OCI-LY1 (cell line): ENCODE data around the gene MEA1.

ENCODE experiments used
- H2AFZ ChIP-seq: fragments of 200-600 bp; sonication (generic), shearing (Covaris generic); 2 replicates; pipeline ENCODE4 v1.6.0; 2014; ENCODE audit warnings: antibody characterized with exemption, mild to moderate bottlenecking, low read length
- H3F3A ChIP-seq: fragments of 200-600 bp; sonication (generic), shearing (Covaris generic); 2 replicates; pipeline ENCODE4 v1.6.0; 2014; ENCODE audit warnings: mild to moderate bottlenecking, antibody characterized with exemption, low read length, moderate library complexity; ENCODE audit not compliant: insufficient read depth
- H3K27ac ChIP-seq: fragments of 200-600 bp; sonication (generic); 2 replicates; pipeline ENCODE4 v1.5.1; 2014; ENCODE audit warnings: low read length, mixed run types, mild to moderate bottlenecking, low read depth; ENCODE audit not compliant: poor library complexity, severe bottlenecking
- H3K27me3 ChIP-seq: fragments of 200-600 bp; sonication (generic); 2 replicates; pipeline ENCODE4 v1.6.0; 2014; ENCODE audit warnings: antibody characterized with exemption, mild to moderate bottlenecking, low read length, moderate library complexity; ENCODE audit not compliant: insufficient read depth
- H3K36me3 ChIP-seq: fragments of 200-600 bp; sonication (generic); 2 replicates; pipeline ENCODE4 v1.6.1; 2014; ENCODE audit warnings: mild to moderate bottlenecking, antibody characterized with exemption, low read length, moderate library complexity, mixed read lengths; ENCODE audit not compliant: insufficient read depth
- H3K4me1 ChIP-seq: fragments of 200-600 bp; sonication (generic); 2 replicates; pipeline ENCODE4 v1.5.1; 2014; ENCODE audit warnings: mild to moderate bottlenecking, low read length, moderate library complexity; ENCODE audit not compliant: insufficient read depth, severe bottlenecking
- H3K4me2 ChIP-seq: fragments of 200-600 bp; sonication (generic), shearing (Covaris generic); 2 replicates; pipeline ENCODE4 v1.6.1; 2014; ENCODE audit warnings: low read length
- H3K4me3 ChIP-seq: fragments of 200-600 bp; sonication (generic); 2 replicates; pipeline ENCODE4 v1.5.1; 2014; ENCODE audit warnings: low read length, low read depth, mild to moderate bottlenecking, mixed read lengths; ENCODE audit not compliant: poor library complexity, severe bottlenecking
- H3K79me2 ChIP-seq: fragments of 200-600 bp; shearing (Covaris generic); 2 replicates; pipeline ENCODE4 v1.6.1; 2016; ENCODE audit warnings: mixed run types, low read length, mixed read lengths; ENCODE audit not compliant: insufficient read depth
- H3K9ac ChIP-seq: fragments of 200-600 bp; sonication (generic), shearing (Covaris generic); 2 replicates; pipeline ENCODE4 v1.6.1; 2014; ENCODE audit warnings: mild to moderate bottlenecking, low read length, mixed read lengths
- H3K9me2 ChIP-seq: fragments of 200-600 bp; sonication (generic), shearing (Covaris generic); 2 replicates; pipeline ENCODE4 v1.6.1; 2014; ENCODE audit warnings: low read depth, mild to moderate bottlenecking, low read length, mixed read lengths
- H3K9me3 ChIP-seq: fragments of 200-600 bp; shearing (Covaris generic); 2 replicates; pipeline ENCODE4 v1.6.1; 2014; ENCODE audit warnings: low read length, mixed read lengths
- H4K20me1 ChIP-seq: fragments of 200-600 bp; sonication (generic), shearing (Covaris generic); 2 replicates; pipeline ENCODE4 v1.6.0; 2016; ENCODE audit warnings: mild to moderate bottlenecking, low read length; ENCODE audit not compliant: insufficient read depth
- EZH2 ChIP-seq: fragments of 200-600 bp; sonication (generic), shearing (Covaris generic); IDR thresholded peaks from 2 replicates; pipeline ENCODE4 v1.8.0; 2017; ENCODE audit warnings: borderline replicate concordance, mixed run types, mild to moderate bottlenecking, antibody characterized with exemption, low read length, moderate library complexity, mixed read lengths
- TF ChIP-seq, protein P1 (sequence below): fragments of 200-600 bp; sonication (generic), shearing (Covaris generic); IDR thresholded peaks from 2 replicates; pipeline ENCODE4 v1.5.1; 2017; ENCODE audit warnings: mild to moderate bottlenecking, antibody characterized with exemption, low read length, moderate library complexity, mixed read lengths

MEA1 gene

DNA sequence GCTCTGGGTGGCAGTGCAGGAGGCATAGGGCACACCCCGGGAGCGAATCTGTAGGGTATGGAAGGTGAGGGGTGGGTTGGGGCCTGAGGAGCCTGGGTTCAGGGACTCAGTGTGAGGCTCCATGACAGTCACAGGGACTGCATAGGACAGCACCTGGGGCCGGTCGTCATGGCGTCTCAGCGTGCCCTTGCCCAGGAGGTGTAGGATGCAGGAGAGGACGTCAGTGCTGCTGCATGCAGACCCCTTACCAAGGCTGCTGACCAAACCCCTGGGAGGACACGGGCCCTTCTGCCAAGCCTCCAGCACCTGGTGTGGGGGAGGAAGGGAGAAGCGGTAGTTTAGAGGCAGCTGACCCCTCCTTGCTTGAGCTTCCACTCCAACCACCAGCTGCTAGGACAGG, 24.0 kb upstream of the MEA1 start:
- Histone ChIP-seq H3K36me3 (peaks cover 59% of the 10 kb centered on the region), H3K4me1 (no peaks in the 10 kb centered on the region), H3K27ac (no peak overlapping the region), H3K9me2 (no peaks in the 10 kb centered on the region), H3F3A (no peaks in the 10 kb centered on the region), H4K20me1 (no peaks in the 10 kb centered on the region), H3K4me2 (no peak overlapping the region), H3K9ac (no peak overlapping the region), H3K27me3 (no peaks in the 10 kb centered on the region), H3K9me3 (no peaks in the 10 kb centered on the region), H2AFZ (no peak overlapping the region), H3K4me3 (no peak overlapping the region), H3K79me2 (no peaks in the 10 kb centered on the region)
- TF ChIP-seq EZH2 = no peak

DNA sequence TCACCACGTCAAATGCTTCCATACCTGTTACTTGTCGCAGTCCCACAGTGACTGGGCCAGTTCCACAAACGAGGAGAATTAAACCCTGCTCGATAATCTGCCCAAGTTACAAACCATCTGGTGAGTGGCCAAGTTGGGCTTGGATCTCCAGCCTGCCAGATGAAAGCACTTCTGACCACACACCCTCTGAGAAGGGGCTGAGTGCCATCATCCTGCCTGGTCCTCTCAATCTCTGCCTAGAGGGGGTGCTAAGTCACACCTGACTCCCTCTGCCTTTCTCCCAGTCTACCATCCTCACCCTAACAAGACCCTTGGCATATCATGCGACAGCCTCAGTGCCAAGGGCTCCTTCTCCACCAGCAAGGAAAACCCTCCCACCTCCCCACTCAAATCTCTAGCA, 23.5 kb upstream of the MEA1 start:
- H3K4me1 ChIP-seq = no peaks in the 10 kb centered on the region
- no peaks in the 10 kb centered on the region for H4K20me1 ChIP-seq
- H3F3A ChIP-seq = no peaks in the 10 kb centered on the region
- no peak overlapping the region for H3K4me3 ChIP-seq
- no peaks in the 10 kb centered on the region for H3K9me3 ChIP-seq
- no peak overlapping the region for H3K9ac ChIP-seq
- H3K9me2 ChIP-seq = no peaks in the 10 kb centered on the region
- no peak overlapping the region for H3K27ac ChIP-seq
- H2AFZ ChIP-seq = no peak overlapping the region
- TF ChIP-seq, protein P1, sequence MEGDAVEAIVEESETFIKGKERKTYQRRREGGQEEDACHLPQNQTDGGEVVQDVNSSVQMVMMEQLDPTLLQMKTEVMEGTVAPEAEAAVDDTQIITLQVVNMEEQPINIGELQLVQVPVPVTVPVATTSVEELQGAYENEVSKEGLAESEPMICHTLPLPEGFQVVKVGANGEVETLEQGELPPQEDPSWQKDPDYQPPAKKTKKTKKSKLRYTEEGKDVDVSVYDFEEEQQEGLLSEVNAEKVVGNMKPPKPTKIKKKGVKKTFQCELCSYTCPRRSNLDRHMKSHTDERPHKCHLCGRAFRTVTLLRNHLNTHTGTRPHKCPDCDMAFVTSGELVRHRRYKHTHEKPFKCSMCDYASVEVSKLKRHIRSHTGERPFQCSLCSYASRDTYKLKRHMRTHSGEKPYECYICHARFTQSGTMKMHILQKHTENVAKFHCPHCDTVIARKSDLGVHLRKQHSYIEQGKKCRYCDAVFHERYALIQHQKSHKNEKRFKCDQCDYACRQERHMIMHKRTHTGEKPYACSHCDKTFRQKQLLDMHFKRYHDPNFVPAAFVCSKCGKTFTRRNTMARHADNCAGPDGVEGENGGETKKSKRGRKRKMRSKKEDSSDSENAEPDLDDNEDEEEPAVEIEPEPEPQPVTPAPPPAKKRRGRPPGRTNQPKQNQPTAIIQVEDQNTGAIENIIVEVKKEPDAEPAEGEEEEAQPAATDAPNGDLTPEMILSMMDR = no peak
- no peak for TF ChIP-seq EZH2
- H3K79me2 ChIP-seq = no peaks in the 10 kb centered on the region
- H3K4me2 ChIP-seq = no peak overlapping the region
- H3K36me3 ChIP-seq = peaks cover 64% of the 10 kb centered on the region
- H3K27me3 ChIP-seq = no peaks in the 10 kb centered on the region

DNA sequence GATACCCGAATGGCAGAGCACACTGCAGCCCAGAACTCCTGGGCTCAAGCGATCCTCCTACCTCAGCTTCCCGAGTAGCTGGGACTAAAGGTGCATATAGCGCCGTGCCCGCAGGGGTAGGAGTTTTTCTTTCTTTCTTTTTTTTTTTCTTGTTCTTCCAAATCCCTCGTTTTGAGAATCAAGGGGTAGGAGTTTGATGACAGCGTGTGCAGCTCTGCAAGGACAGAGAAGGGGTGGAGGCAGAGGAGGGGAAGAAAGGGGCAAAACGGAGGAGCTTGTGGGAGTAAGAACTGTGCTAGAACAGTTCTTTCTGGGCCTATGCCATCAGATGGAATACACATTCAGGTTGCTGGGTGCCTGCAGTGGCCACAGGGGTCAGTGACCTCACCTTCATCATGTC, 23.0 kb upstream of the MEA1 start:
- H3K36me3 ChIP-seq = peaks cover 69% of the 10 kb centered on the region

More for the DNA sequence above, 23.0 kb upstream of the MEA1 start:
- no peak overlapping the region for H3K27ac ChIP-seq
- H3K4me2 ChIP-seq = no peak overlapping the region
- TF ChIP-seq, protein P1 = no peak
- TF ChIP-seq EZH2 = no peak
- H3K79me2 ChIP-seq = no peaks in the 10 kb centered on the region
- no peak overlapping the region for H3K4me3 ChIP-seq
- H3K9me3 ChIP-seq = no peaks in the 10 kb centered on the region
- no peaks in the 10 kb centered on the region for H3F3A ChIP-seq
- H3K9me2 ChIP-seq = no peaks in the 10 kb centered on the region
- no peaks in the 10 kb centered on the region for H3K27me3 ChIP-seq
- H3K4me1 ChIP-seq = no peaks in the 10 kb centered on the region
- H4K20me1 ChIP-seq = no peaks in the 10 kb centered on the region
- no peak overlapping the region for H3K9ac ChIP-seq
- no peak overlapping the region for H2AFZ ChIP-seq
